Measurements from ENCODE around the gene FLNB. TPM values are rescaled to one million over a fixed set of nuclear protein-coding genes. Genes with fewer than 3 reads are reported as not detected.

FLNB gene
- total RNA-seq, 2 experiments from 2014 or later: 23.1 to 26.0 TPM

DNA sequence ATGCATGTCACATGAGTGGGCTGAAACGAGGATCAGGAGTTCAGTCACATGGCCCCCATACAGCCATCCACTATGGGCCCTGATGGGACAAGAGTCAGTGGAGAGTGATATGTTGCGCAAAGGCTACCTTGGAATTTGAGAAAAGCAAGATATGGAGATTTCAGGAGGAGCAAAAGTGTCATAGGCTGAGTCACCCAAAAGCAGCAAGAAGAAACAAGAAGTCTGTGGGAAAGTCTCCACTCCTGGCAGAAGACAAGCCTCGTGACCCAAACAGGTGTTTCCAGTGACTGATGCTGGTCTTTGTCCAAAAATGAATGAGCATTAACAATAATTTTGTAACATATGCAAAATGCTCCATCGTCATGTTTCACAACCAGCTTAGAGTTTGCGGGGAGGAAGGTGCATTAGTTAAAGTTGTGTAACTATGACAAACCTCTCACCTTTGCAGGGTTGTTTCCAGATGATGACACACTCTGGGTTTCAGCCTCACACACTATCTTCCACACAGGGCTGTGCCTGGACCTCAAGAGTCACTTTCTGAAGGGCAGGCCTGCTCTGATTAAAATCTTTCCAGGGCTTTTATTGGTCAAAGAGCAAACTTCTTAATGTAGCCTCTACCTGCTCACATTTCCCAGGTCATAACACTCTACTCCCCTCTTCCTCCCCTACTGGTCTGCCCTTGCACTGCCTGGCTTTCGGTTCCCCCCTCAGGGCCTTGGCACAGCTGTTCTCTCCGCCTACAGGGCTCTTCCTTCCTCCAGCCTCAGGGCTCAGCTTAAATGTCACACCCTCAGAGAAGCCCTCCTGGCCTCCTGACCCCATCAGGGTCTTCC, 206.5 kb downstream of the FLNB start:
- H3K4me3 Mint-ChIP-seq: peak overlapping the region; percentile 7
- peaks cover 37% of the 10 kb centered on the region for H3K4me1 Mint-ChIP-seq (ENCODE audit: low read depth)
- CTCF ChIA-PET: interaction anchor here (0.6 to 4.4 kb wide), 7 partner anchors 8 to 249 kb away, joined by 3 to 48 read pairs (median 5); partner anchors contain the start of genes HTD2 and RPP14
- POLR2A ChIA-PET: interaction anchor here (1.1 kb wide), 1 partner anchor 92 kb away, joined by 3 read pairs; the partner anchor contains the start of gene HTD2
- H3K36me3 Mint-ChIP-seq: no peaks in the 10 kb centered on the region
- H3K9me3 Mint-ChIP-seq: no peaks in the 10 kb centered on the region
- intact Hi-C loops (cut with micrococcal nuclease): loop anchor here (1.0 to 2.0 kb wide), 4 partner anchors 8 to 92 kb away; partner anchors contain the start of genes ABHD6, HTD2 and RPP14
- DNase-seq: peak; percentile 75
- H3K27me3 Mint-ChIP-seq: peaks cover 10% of the 10 kb centered on the region
- H3K27ac Mint-ChIP-seq: peak overlapping the region; percentile 77

DNA sequence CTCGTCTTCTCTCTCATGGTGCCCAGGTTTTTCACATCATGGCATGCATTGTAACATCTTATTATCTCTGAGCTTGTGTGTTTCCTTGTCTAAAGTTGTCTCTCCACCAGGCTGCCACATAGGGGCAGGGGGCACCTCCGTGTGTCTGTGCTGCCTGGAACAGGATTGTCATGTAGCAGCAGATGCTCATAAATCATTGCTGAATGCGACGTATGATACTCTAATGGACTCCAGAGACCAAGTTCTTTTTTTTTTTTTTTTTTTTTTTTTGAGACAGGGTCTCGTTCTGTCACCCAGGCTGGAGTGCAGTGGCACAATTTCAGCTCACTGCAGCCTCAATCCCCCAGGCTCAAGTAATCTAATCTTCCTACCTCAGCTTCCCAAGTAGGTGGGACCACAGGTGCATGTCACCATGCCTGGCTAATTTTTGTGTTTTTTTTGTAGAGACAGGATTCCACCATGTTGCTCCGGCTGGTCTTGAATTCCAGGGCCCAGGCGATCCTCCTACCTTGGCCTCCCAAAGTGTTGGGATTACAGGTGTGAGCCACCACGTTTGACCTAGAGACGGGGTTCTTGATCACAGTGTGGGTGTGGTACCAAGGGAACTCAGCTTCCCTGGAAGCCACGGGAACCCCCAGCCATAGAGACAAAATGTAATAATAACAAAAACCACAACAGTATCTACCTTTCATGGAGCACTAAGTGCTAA, 207.2 kb downstream of the FLNB start:
- H3K4me3 Mint-ChIP-seq: peak overlapping the region; percentile 7
- peak overlapping the region; percentile 77 for H3K27ac Mint-ChIP-seq
- H3K27me3 Mint-ChIP-seq: peaks cover 10% of the 10 kb centered on the region
- H3K36me3 Mint-ChIP-seq: no peaks in the 10 kb centered on the region
- intact Hi-C loops (cut with micrococcal nuclease): loop anchor here (2.0 kb wide), 2 partner anchors 21 to 37 kb away; partner anchors contain the start of gene ABHD6
- ChIA-PET POLR2A (interaction anchor here (1.1 kb wide), 1 partner anchor 91 kb away, joined by 3 read pairs; the partner anchor contains the start of gene HTD2), CTCF (interaction anchor here (0.9 to 4.6 kb wide), 7 partner anchors 27 to 248 kb away, joined by 3 to 48 read pairs (median 9); partner anchors contain the start of genes HTD2 and RPP14)
- no peak for DNase-seq
- no peaks in the 10 kb centered on the region for H3K9me3 Mint-ChIP-seq
- H3K4me1 Mint-ChIP-seq (ENCODE audit: low read depth): peaks cover 37% of the 10 kb centered on the region

DNA sequence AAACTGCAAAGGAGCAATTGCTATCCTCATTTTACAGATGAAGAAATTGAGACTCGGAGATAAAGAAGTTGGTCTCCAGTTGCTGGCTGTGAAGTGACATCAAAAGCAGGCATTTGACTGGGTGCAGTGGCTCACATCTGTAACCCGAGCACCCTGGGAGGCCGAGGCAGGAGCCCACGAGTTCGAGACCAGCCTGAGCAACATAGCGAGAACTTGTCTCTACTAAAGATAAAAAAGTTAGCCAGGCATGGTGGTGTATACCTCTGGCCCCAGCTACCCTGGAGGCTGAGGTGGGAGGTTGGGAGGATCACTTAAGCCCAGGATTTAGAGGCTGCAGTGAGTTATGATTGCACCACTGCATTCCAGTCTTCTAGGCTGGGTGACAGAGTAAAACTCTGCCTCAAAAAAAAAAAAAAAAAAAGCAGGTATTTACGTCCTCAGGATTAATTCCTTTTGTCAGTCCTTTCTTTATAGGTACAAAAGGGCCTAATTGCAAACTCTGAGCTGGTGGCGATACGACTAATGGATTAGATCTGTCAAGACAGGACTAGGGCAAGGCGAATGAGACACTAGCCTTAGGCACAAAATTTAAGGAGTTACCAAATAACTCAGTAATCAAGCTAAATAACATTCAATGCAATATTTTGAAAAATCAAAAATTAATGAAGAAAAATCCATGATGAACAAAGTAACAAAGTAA, 208.4 kb downstream of the FLNB start:
- no peak for DNase-seq
- CTCF ChIA-PET: interaction anchor here (0.6 to 4.6 kb wide), 23 partner anchors 9 to 260 kb away, joined by 3 to 188 read pairs (median 5); partner anchors contain the start of genes ABHD6, FLNB, HTD2 and RPP14
- H3K9me3 Mint-ChIP-seq: no peaks in the 10 kb centered on the region
- H3K36me3 Mint-ChIP-seq: no peaks in the 10 kb centered on the region
- POLR2A ChIA-PET: interaction anchor here (0.6 kb wide), 1 partner anchor 221 kb away, joined by 3 read pairs; no protein-coding TSS in a partner anchor
- peaks cover 7% of the 10 kb centered on the region for H3K27me3 Mint-ChIP-seq
- peaks cover 37% of the 10 kb centered on the region for H3K4me1 Mint-ChIP-seq (ENCODE audit: low read depth)
- H3K4me3 Mint-ChIP-seq: no peak overlapping the region
- H3K27ac Mint-ChIP-seq: no peak overlapping the region
- intact Hi-C loops (cut with micrococcal nuclease): loop anchor here (1.0 kb wide), 2 partner anchors 29 to 208 kb away; partner anchors contain the start of gene FLNB

DNA sequence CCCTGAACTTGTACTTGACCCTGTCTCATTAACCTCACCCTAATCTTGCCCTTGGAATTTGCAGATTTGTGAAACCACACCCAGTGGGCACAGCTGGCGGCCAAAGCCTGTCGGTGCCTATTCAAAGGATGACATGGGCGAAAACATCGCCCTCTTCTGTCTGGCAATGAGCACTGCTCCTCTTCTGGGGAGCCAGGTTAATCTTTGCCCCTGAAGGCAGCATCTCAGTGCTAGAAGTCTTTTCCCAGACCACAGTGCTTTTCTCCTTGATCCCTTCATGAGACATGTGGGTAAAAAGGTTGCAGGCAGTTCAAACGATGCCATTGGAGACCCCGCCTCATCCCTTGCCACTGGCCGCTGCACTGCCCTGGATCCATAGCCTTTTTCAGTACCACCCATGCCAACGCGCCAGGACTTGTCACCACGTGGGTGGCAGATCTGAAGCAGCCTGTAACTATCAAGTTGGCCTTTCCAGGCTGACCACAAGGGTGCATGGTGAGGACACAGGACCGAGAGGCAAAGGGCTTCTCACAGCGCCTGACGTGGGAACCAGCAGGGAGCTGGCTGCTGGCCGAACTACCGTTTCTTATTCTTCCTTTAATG, 209.1 kb downstream of the FLNB start:
- ChIA-PET CTCF (interaction anchor here (0.6 to 4.6 kb wide), 33 partner anchors 8 to 391 kb away, joined by 3 to 188 read pairs (median 4); partner anchors contain the start of genes ABHD6, FLNB, HTD2 and PXK), POLR2A (no interaction called here)
- Mint-ChIP-seq H3K27ac (no peak overlapping the region), H3K4me3 (no peak overlapping the region), H3K36me3 (no peaks in the 10 kb centered on the region), H3K27me3 (peaks cover 6% of the 10 kb centered on the region), H3K4me1 (ENCODE audit: low read depth) (peaks cover 37% of the 10 kb centered on the region), H3K9me3 (no peaks in the 10 kb centered on the region)
- DNase-seq: peak; percentile 71
- intact Hi-C loops (cut with micrococcal nuclease): loop anchor here (1.0 kb wide), 2 partner anchors 30 to 209 kb away; partner anchors contain the start of gene FLNB

DNA sequence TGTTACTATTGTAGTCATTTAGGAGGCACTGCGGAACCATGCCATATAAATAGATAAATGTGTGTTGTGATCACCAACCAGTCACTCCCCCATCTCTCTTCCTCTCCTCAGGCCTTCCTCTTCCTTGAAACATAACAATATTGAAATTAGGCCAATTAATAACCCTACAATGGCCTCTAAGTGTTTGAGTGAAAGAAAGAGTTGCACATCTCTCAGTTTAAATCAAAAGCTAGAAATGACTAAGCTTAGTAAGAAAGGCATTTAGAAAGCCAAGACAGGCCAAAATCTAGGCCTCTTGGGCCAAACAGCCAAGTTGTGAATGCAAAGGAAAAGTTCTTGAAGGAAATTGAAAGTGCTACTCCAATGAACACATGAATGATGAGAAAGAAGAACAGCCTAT, 210.7 kb downstream of the FLNB start:
- Mint-ChIP-seq H3K36me3 (no peaks in the 10 kb centered on the region), H3K27me3 (peaks cover 6% of the 10 kb centered on the region), H3K4me1 (ENCODE audit: low read depth) (peaks cover 36% of the 10 kb centered on the region), H3K9me3 (no peaks in the 10 kb centered on the region), H3K27ac (no peak overlapping the region), H3K4me3 (no peak overlapping the region)
- ChIA-PET POLR2A (interaction anchor here (0.8 kb wide), 1 partner anchor 31 kb away, joined by 3 read pairs; no protein-coding TSS in a partner anchor), CTCF (interaction anchor here (0.6 to 4.6 kb wide), 11 partner anchors 19 to 273 kb away, joined by 3 to 188 read pairs (median 4); partner anchors contain the start of genes ABHD6, HTD2, KCTD6 and RPP14)
- no peak for DNase-seq
- intact Hi-C loops (cut with micrococcal nuclease): no loop called here

Other genes starting within 250 kb of the FLNB start
- not detected for gene DNASE1L3, start 202.6 kb downstream of the FLNB start, total RNA-seq
- 1 to 10 TPM; 3.9 to 4.1 TPM for gene ABHD6, start 229.4 kb downstream of the FLNB start, total RNA-seq

Measured in activated CD4-positive, alpha-beta memory T cell treated with anti-CD3 and anti-CD28 coated beads for 36 hours (primary cell).